Measurements from ENCODE around the gene CPNE5.

DNA sequence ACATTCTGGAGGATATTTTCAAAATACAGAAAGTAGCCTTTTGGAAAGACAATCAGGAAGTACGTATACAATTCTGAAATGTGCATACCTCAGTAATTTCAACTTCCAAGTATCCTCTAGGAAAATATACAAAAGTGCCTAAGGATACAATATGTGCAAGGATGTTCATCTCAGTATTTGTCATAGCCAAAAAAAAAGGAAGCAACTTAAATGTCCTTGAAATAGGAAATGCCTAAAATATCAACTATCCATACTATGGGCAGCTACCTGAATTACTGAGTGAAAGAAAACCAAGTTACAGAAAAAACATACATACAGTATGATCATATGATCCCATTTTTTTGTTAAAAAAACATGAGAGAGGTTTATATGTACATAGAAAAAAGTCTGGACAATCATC lies 33.9 kb upstream of the CPNE5 start:
- TF ChIP-seq SP1 (IDR thresholded peaks at IDR 0.05) (no peak), FOXA1 (IDR thresholded peaks at IDR 0.05) (no peak), TARDBP (IDR thresholded peaks at IDR 0.05) (no peak), L3MBTL2 (conservative IDR thresholded peaks at IDR 0.05) (no peak)
- TF ChIP-seq, protein P1, sequence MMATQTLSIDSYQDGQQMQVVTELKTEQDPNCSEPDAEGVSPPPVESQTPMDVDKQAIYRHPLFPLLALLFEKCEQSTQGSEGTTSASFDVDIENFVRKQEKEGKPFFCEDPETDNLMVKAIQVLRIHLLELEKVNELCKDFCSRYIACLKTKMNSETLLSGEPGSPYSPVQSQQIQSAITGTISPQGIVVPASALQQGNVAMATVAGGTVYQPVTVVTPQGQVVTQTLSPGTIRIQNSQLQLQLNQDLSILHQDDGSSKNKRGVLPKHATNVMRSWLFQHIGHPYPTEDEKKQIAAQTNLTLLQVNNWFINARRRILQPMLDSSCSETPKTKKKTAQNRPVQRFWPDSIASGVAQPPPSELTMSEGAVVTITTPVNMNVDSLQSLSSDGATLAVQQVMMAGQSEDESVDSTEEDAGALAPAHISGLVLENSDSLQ (IDR thresholded peaks at IDR 0.05), result no peak
